H9 (cell line): ENCODE measurements around the gene MAPK8IP3. TPM values are rescaled to one million over a fixed set of nuclear protein-coding genes. Genes with fewer than 3 reads are reported as not detected.

ENCODE experiments used
- DNase-seq: peaks from one replicate; pipeline ENCODE4 v3.0.0-alpha.2; 2017
- H2AFZ ChIP-seq: one replicate; pipeline ENCODE4 v1.6.1; 2013; ENCODE audit warnings: mild to moderate bottlenecking, low read length, control low read depth, moderate library complexity
- H2AK5ac ChIP-seq: 2 replicates; pipeline ENCODE4 v1.6.1; 2013; ENCODE audit warnings: low read length, control low read depth, mixed read lengths; ENCODE audit not compliant: insufficient read length
- H2BK120ac ChIP-seq: one replicate; pipeline ENCODE4 v1.6.1; 2013; ENCODE audit warnings: low read depth, mild to moderate bottlenecking, low read length, control low read depth, inconsistent platforms; ENCODE audit not compliant: poor library complexity, severe bottlenecking
- H2BK12ac ChIP-seq: 2 replicates; pipeline ENCODE4 v1.6.1; 2013; ENCODE audit warnings: low read length, control low read depth, mixed read lengths, low read depth; ENCODE audit not compliant: insufficient read length
- H2BK15ac ChIP-seq: 2 replicates; pipeline ENCODE4 v1.6.1; 2013; ENCODE audit warnings: low read depth, low read length, control low read depth
- H2BK20ac ChIP-seq: one replicate; pipeline ENCODE4 v1.6.1; 2013; ENCODE audit warnings: low read depth, mild to moderate bottlenecking, low read length, control low read depth, inconsistent platforms; ENCODE audit not compliant: poor library complexity, severe bottlenecking
- H2BK5ac ChIP-seq: 2 replicates; pipeline ENCODE4 v1.6.1; 2013; ENCODE audit warnings: low read length, control low read depth, mixed read lengths; ENCODE audit not compliant: insufficient read length
- H3K14ac ChIP-seq: 2 replicates; pipeline ENCODE4 v1.6.1; 2013; ENCODE audit warnings: low read length, control low read depth; ENCODE audit not compliant: insufficient read depth
- H3K18ac ChIP-seq: 2 replicates; pipeline ENCODE4 v1.6.1; 2013; ENCODE audit warnings: low read depth, mild to moderate bottlenecking, mixed read lengths, low read length, control low read depth; ENCODE audit not compliant: insufficient read length
- H3K23ac ChIP-seq: 2 replicates; pipeline ENCODE4 v1.6.1; 2013; ENCODE audit warnings: low read length, control low read depth, mixed read lengths, low read depth; ENCODE audit not compliant: insufficient read length
- H3K23me2 ChIP-seq: 2 replicates; pipeline ENCODE4 v1.6.1; 2013; ENCODE audit warnings: low read depth, mild to moderate bottlenecking, mixed read lengths, low read length, control low read depth; ENCODE audit not compliant: insufficient read length, poor library complexity, severe bottlenecking
- H3K27ac ChIP-seq: 2 replicates; pipeline ENCODE4 v1.5.1; 2013; ENCODE audit warnings: low read length, control low read depth, mixed read lengths, low read depth; ENCODE audit not compliant: insufficient read length
- H3K27me3 ChIP-seq: 2 replicates; pipeline ENCODE4 v1.6.1; 2013; ENCODE audit warnings: low read length, control low read depth, inconsistent platforms; ENCODE audit not compliant: insufficient read depth
- H3K4ac ChIP-seq: 2 replicates; pipeline ENCODE4 v1.6.1; 2013; ENCODE audit warnings: low read depth, mild to moderate bottlenecking, control low read depth, inconsistent platforms, low read length, moderate library complexity
- H3K4me1 ChIP-seq: 2 replicates; pipeline ENCODE4 v1.6.1; 2013; ENCODE audit warnings: low read length, control low read depth, inconsistent platforms; ENCODE audit not compliant: insufficient read depth
- H3K4me2 ChIP-seq: 2 replicates; pipeline ENCODE4 v1.6.1; 2013; ENCODE audit warnings: low read length, control low read depth, mixed read lengths; ENCODE audit not compliant: insufficient read length, insufficient read depth
- H3K56ac ChIP-seq: 2 replicates; pipeline ENCODE4 v1.6.1; 2013; ENCODE audit warnings: low read depth, mild to moderate bottlenecking, mixed read lengths, low read length, control low read depth; ENCODE audit not compliant: insufficient read length
- H3K79me1 ChIP-seq: 2 replicates; pipeline ENCODE4 v1.6.1; 2013; ENCODE audit warnings: low read depth, mild to moderate bottlenecking, moderate library complexity, low read length, control low read depth, inconsistent platforms; ENCODE audit not compliant: insufficient read depth, poor library complexity, severe bottlenecking
- H3K79me2 ChIP-seq: 2 replicates; pipeline ENCODE4 v1.6.1; 2013; ENCODE audit warnings: low read length, control low read depth, inconsistent platforms; ENCODE audit not compliant: insufficient read depth
- H3K9ac ChIP-seq: 2 replicates; pipeline ENCODE4 v1.6.1; 2013; ENCODE audit warnings: low read length, control low read depth, mixed read lengths; ENCODE audit not compliant: insufficient read length; ENCODE audit errors: extremely low read depth
- H3K9me3 ChIP-seq: one replicate; pipeline ENCODE4 v1.6.1; 2013; ENCODE audit warnings: low read depth, low read length, inconsistent platforms; ENCODE audit not compliant: control insufficient read depth
- H3T11ph ChIP-seq: one replicate; pipeline ENCODE4 v1.6.1; 2013; ENCODE audit warnings: mild to moderate bottlenecking, low read length, control low read depth, inconsistent platforms
- H4K20me1 ChIP-seq: one replicate; pipeline ENCODE4 v1.6.1; 2013; ENCODE audit not compliant: control insufficient read depth, insufficient read length, insufficient read depth
- H4K5ac ChIP-seq: 2 replicates; pipeline ENCODE4 v1.6.1; 2013; ENCODE audit warnings: low read depth, mild to moderate bottlenecking, mixed read lengths, low read length, control low read depth; ENCODE audit not compliant: insufficient read length
- H4K8ac ChIP-seq: replicated peaks from 2 replicates; pipeline ENCODE4 v1.6.1; 2013; ENCODE audit warnings: low read length, control low read depth, mixed read lengths, low read depth; ENCODE audit not compliant: insufficient read length
- H4K91ac ChIP-seq: 2 replicates; pipeline ENCODE4 v1.6.1; 2013; ENCODE audit warnings: low read depth, mild to moderate bottlenecking, moderate library complexity, mixed read lengths, low read length, control low read depth; ENCODE audit not compliant: insufficient read length
- H3K27ac Mint-ChIP-seq, 3 experiments: 2 replicates in 2 of 3; 3 replicates in 1 of 3; pipeline ENCODE4 v1.8.0; 2020 to 2021; ENCODE audit warnings: mixed read lengths in 3 of 3, mild to moderate bottlenecking in 1 of 3, moderate library complexity in 1 of 3
- H3K27me3 Mint-ChIP-seq: 2 replicates; pipeline ENCODE4 v1.8.0; 2021; ENCODE audit warnings: low read depth, mild to moderate bottlenecking, moderate library complexity, mixed read lengths
- H3K36me3 Mint-ChIP-seq, 3 experiments: 2 replicates in 2 of 3; 3 replicates in 1 of 3; pipeline ENCODE4 v1.8.0; 2020 to 2021; ENCODE audit warnings: low read depth in 3 of 3, mixed read lengths in 3 of 3; ENCODE audit not compliant: insufficient read depth in 1 of 3
- H3K4me1 Mint-ChIP-seq, 2 experiments: 2 replicates each; pipeline ENCODE4 v1.8.0; 2020; ENCODE audit warnings: mixed read lengths in 2 of 2
- H3K4me3 Mint-ChIP-seq, 2 experiments: 2 replicates in 1 of 2; 3 replicates in 1 of 2; pipeline ENCODE4 v1.8.0; 2020 to 2021; ENCODE audit warnings: mild to moderate bottlenecking in 2 of 2, mixed read lengths in 2 of 2, moderate library complexity in 1 of 2
- H3K9me3 Mint-ChIP-seq, 2 experiments: 2 replicates in 1 of 2; 3 replicates in 1 of 2; pipeline ENCODE4 v1.8.0; 2020; ENCODE audit warnings: mild to moderate bottlenecking in 2 of 2, mixed read lengths in 2 of 2, moderate library complexity in 1 of 2
- WGBS: extraction: QIAGEN DNeasy Blood & Tissue Kit; methylation state at CpG from one replicate; pipeline ENCODE4 v1.1.7; 2013; ENCODE audit warnings: missing lambda C conversion rate, low lambda C conversion rate, mixed read lengths; ENCODE audit not compliant: insufficient read length; ENCODE audit errors: extremely low coverage; 5-methylcytosine and 5-hydroxymethylcytosine counted together
- total RNA-seq: library from RNA; stranded (reverse); gene quantifications from 2 replicates; pipeline ENCODE4 v1.2.1, GENCODE V29; 2021
- TF ChIP-seq, protein P1 (sequence below): fragments of 200-600 bp; sonication (generic); conservative IDR thresholded peaks from 3 replicates; pipeline ENCODE4 v1.8.0; 2021; ENCODE audit warnings: antibody characterized with exemption, mild to moderate bottlenecking

The MAPK8IP3 gene
- total RNA-seq, 1 experiment from 2014 or later, result 51.3 TPM

DNA sequence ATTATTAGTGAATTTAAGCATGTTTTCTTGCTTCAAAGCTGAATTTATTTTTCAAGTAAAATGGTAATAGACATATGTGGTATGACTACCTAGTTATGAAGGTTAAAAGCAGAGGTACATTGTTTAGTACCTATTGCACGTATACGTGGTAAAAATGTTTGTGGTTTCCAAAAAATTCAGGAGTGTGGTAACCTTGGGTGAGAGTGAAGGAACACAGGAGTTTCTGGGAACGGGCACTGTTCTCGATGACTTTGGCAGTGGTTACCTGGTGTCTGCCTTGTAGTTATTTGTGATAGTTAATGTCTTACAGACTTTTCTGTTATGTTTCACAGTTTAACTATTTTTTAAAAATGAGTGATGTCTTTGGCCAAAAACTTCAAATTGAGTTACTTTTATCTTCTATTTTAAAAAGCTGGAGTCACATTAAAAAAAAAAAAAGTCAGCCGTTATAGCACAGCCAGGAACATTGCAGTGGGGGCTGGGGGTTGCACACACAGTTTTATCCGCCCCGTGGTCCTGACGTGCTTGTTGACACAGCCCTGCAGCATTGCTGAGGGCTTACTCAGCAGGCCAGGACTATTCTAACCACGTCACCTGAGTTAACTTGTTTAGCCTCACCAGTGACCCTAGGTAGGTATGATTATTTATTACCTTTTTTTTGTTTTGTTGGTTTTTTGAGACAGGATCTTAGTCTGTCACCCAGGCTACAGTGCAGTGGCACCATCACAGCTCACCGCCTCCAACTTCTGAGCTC is 17.0 kb upstream of the MAPK8IP3 start:
- H3K4me2 ChIP-seq, result no peak overlapping the region

More for the DNA sequence above, 17.0 kb upstream of the MAPK8IP3 start:
- Mint-ChIP-seq H3K36me3 (peaks cover 41 to 89% (median 89%) of the 10 kb centered on the region in 3 experiments), H3K9me3 (no peaks in the 10 kb centered on the region), H3K27ac (no peak overlapping the region), H3K27me3 (no peaks in the 10 kb centered on the region), H3K4me3 (no peak overlapping the region), H3K4me1 (no peaks in the 10 kb centered on the region)
- WGBS, result no CpG with 5 or more reads among the region's 10 CpGs
- Histone ChIP-seq H3K4me1 (no peaks in the 10 kb centered on the region; the same call in 1 of the 2 replicates), H3K23me2 (no peaks in the 10 kb centered on the region), H3K27ac (no peak overlapping the region), H2BK12ac (no peak overlapping the region), H4K91ac (no peak overlapping the region), H2BK5ac (no peak overlapping the region), H3K79me1 (peaks cover 3% of the 10 kb centered on the region), H3K18ac (no peak overlapping the region), H4K8ac (no peak overlapping the region), H2BK15ac (no peak overlapping the region), H2BK120ac (no peak overlapping the region), H3K14ac (no peak overlapping the region), H3K4ac (no peak overlapping the region), H4K20me1 (no peaks in the 10 kb centered on the region), H3K9ac (no peak overlapping the region), H2BK20ac (no peak overlapping the region), H3K56ac (no peak overlapping the region), H2AK5ac (no peak overlapping the region), H3T11ph (no peak overlapping the region), H3K27me3 (no peaks in the 10 kb centered on the region; the same call in 1 of the 2 replicates), H3K79me2 (peaks cover 34% of the 10 kb centered on the region; the same call in 1 of the 2 replicates), H3K23ac (no peak overlapping the region), H3K9me3 (no peaks in the 10 kb centered on the region), H4K5ac (no peak overlapping the region), H2AFZ (no peak overlapping the region)
- TF ChIP-seq, protein P1, sequence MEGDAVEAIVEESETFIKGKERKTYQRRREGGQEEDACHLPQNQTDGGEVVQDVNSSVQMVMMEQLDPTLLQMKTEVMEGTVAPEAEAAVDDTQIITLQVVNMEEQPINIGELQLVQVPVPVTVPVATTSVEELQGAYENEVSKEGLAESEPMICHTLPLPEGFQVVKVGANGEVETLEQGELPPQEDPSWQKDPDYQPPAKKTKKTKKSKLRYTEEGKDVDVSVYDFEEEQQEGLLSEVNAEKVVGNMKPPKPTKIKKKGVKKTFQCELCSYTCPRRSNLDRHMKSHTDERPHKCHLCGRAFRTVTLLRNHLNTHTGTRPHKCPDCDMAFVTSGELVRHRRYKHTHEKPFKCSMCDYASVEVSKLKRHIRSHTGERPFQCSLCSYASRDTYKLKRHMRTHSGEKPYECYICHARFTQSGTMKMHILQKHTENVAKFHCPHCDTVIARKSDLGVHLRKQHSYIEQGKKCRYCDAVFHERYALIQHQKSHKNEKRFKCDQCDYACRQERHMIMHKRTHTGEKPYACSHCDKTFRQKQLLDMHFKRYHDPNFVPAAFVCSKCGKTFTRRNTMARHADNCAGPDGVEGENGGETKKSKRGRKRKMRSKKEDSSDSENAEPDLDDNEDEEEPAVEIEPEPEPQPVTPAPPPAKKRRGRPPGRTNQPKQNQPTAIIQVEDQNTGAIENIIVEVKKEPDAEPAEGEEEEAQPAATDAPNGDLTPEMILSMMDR, result no peak
- no peak for DNase-seq
